ENCODE results near the gene ARHGAP19.

Gene ARHGAP19

GRCh38 chr10:97229322-97230015, 63.0 kb downstream of the ARHGAP19 start:
- H2BK5ac ChIP-seq (ENCODE audit: low read length) = no peak overlapping the region
- H4K91ac ChIP-seq (ENCODE audit: low read depth, low read length, poor library complexity) = no peak overlapping the region
- no peaks in the 10 kb centered on the region for H3K79me1 ChIP-seq (ENCODE audit: low read depth, low read length)
- H4K8ac ChIP-seq (ENCODE audit: low read depth, low read length) = no peak overlapping the region
- no peak overlapping the region for H2AFZ ChIP-seq (ENCODE audit: low read length)
- H3K36me3 ChIP-seq (replicated peaks in 1 of 2; ENCODE audit: control insufficient read depth in 2 of 2, insufficient read depth in 2 of 2, low read length in 2 of 2) = peaks cover 11 to 74% of the 10 kb centered on the region in 2 donors
- H2BK120ac ChIP-seq (ENCODE audit: low read depth, low read length) = no peak overlapping the region
- no peak overlapping the region for H2AK5ac ChIP-seq (ENCODE audit: low read depth, low read length)
- no peak overlapping the region for H2BK15ac ChIP-seq (ENCODE audit: low read length)
- H3K23ac ChIP-seq (ENCODE audit: low read depth, low read length, poor library complexity) = no peak overlapping the region
- no CpG with 5 or more reads among the region's 1 CpG for WGBS, 2 donors (ENCODE audit: extremely low coverage in 2 of 2, insufficient read length in 2 of 2, insufficient replicate concordance in 1 of 2)
- H3K18ac ChIP-seq (ENCODE audit: low read length) = no peak overlapping the region
- no peak overlapping the region for H2BK12ac ChIP-seq (ENCODE audit: low read length)
- no peak overlapping the region for H3K9ac ChIP-seq (ENCODE audit: low read depth, low read length, poor library complexity)
- no peak overlapping the region for H3K27ac ChIP-seq (replicated peaks; ENCODE audit: low read length)
- H3K4me3 ChIP-seq (ENCODE audit: low read length in 2 of 2) = no peak overlapping the region
- H3K4me1 ChIP-seq (ENCODE audit: control insufficient read depth in 2 of 2, insufficient read depth in 1 of 2, low read depth in 1 of 2, low read length in 2 of 2) = no peaks in the 10 kb centered on the region
- H3K14ac ChIP-seq (ENCODE audit: low read length) = no peak overlapping the region
- no peaks in the 10 kb centered on the region for H3K27me3 ChIP-seq (ENCODE audit: control insufficient read depth in 3 of 3, insufficient read depth in 3 of 3, low read depth in 1 of 3, low read length in 3 of 3)
- no peaks in the 10 kb centered on the region for H3K9me3 ChIP-seq (replicated peaks in 1 of 2; ENCODE audit: control insufficient read depth in 2 of 2, insufficient read depth in 1 of 2, low read depth in 1 of 2, low read length in 2 of 2)
- H3K4me2 ChIP-seq (ENCODE audit: insufficient read depth, low read length, poor library complexity, severe bottlenecking) = no peak overlapping the region
- DNase-seq (ENCODE audit: low spot score) = no peak
- H3K4ac ChIP-seq (ENCODE audit: low read length) = no peak overlapping the region

- Histone ChIP-seq H3K18ac (ENCODE audit: low read length) (no peak overlapping the region), H3K27ac (replicated peaks; ENCODE audit: low read length) (no peak overlapping the region), H2BK12ac (ENCODE audit: low read length) (no peak overlapping the region), H4K8ac (ENCODE audit: low read depth, low read length) (no peak overlapping the region), H3K9me3 (replicated peaks in 1 of 2; ENCODE audit: control insufficient read depth in 2 of 2, insufficient read depth in 1 of 2, low read depth in 1 of 2, low read length in 2 of 2) (no peaks in the 10 kb centered on the region), H3K79me1 (ENCODE audit: low read depth, low read length) (no peaks in the 10 kb centered on the region), H3K4me2 (ENCODE audit: insufficient read depth, low read length, poor library complexity, severe bottlenecking) (no peak overlapping the region), H3K4me1 (ENCODE audit: control insufficient read depth in 2 of 2, insufficient read depth in 1 of 2, low read depth in 1 of 2, low read length in 2 of 2) (no peaks in the 10 kb centered on the region), H2AK5ac (ENCODE audit: low read depth, low read length) (no peak overlapping the region), H3K27me3 (ENCODE audit: control insufficient read depth in 3 of 3, insufficient read depth in 3 of 3, low read depth in 1 of 3, low read length in 3 of 3) (no peaks in the 10 kb centered on the region), H3K4me3 (ENCODE audit: low read length in 2 of 2) (no peak overlapping the region), H2AFZ (ENCODE audit: low read length) (no peak overlapping the region), H2BK15ac (ENCODE audit: low read length) (no peak overlapping the region), H3K36me3 (replicated peaks in 1 of 2; ENCODE audit: control insufficient read depth in 2 of 2, insufficient read depth in 2 of 2, low read length in 2 of 2) (peaks cover 14 to 77% of the 10 kb centered on the region in 2 donors), H3K23ac (ENCODE audit: low read depth, low read length, poor library complexity) (no peak overlapping the region), H2BK5ac (ENCODE audit: low read length) (no peak overlapping the region), H4K91ac (ENCODE audit: low read depth, low read length, poor library complexity) (no peak overlapping the region), H3K9ac (ENCODE audit: low read depth, low read length, poor library complexity) (no peak overlapping the region), H3K4ac (ENCODE audit: low read length) (no peak overlapping the region), H2BK120ac (ENCODE audit: low read depth, low read length) (no peak overlapping the region), H3K14ac (ENCODE audit: low read length) (no peak overlapping the region)
- DNase-seq (ENCODE audit: low spot score) = no peak
- no CpG with 5 or more reads among the region's 1 CpG for WGBS, 2 donors (ENCODE audit: extremely low coverage in 2 of 2, insufficient read length in 2 of 2, insufficient replicate concordance in 1 of 2)
These were observed 63.7 kb downstream of the ARHGAP19 start for GRCh38 chr10:97228775-97229157.

GRCh38 chr10:97228130-97228774, 64.2 kb downstream of the ARHGAP19 start:
- Histone ChIP-seq H2AFZ (ENCODE audit: low read length) (no peak overlapping the region), H2BK15ac (ENCODE audit: low read length) (no peak overlapping the region), H4K91ac (ENCODE audit: low read depth, low read length, poor library complexity) (no peak overlapping the region), H4K8ac (ENCODE audit: low read depth, low read length) (no peak overlapping the region), H3K9ac (ENCODE audit: low read depth, low read length, poor library complexity) (no peak overlapping the region), H3K36me3 (replicated peaks in 1 of 2; ENCODE audit: control insufficient read depth in 2 of 2, insufficient read depth in 2 of 2, low read length in 2 of 2) (peaks cover 14 to 77% of the 10 kb centered on the region in 2 donors), H3K4me3 (ENCODE audit: low read length in 2 of 2) (no peak overlapping the region), H2BK12ac (ENCODE audit: low read length) (no peak overlapping the region), H3K18ac (ENCODE audit: low read length) (no peak overlapping the region), H2BK120ac (ENCODE audit: low read depth, low read length) (no peak overlapping the region), H3K9me3 (replicated peaks in 1 of 2; ENCODE audit: control insufficient read depth in 2 of 2, insufficient read depth in 1 of 2, low read depth in 1 of 2, low read length in 2 of 2) (no peaks in the 10 kb centered on the region), H2BK5ac (ENCODE audit: low read length) (no peak overlapping the region), H3K27me3 (ENCODE audit: control insufficient read depth in 3 of 3, insufficient read depth in 3 of 3, low read depth in 1 of 3, low read length in 3 of 3) (no peaks in the 10 kb centered on the region), H3K23ac (ENCODE audit: low read depth, low read length, poor library complexity) (no peak overlapping the region), H3K4me1 (ENCODE audit: control insufficient read depth in 2 of 2, insufficient read depth in 1 of 2, low read depth in 1 of 2, low read length in 2 of 2) (no peaks in the 10 kb centered on the region), H3K79me1 (ENCODE audit: low read depth, low read length) (no peaks in the 10 kb centered on the region), H2AK5ac (ENCODE audit: low read depth, low read length) (no peak overlapping the region), H3K27ac (replicated peaks; ENCODE audit: low read length) (no peak overlapping the region), H3K4ac (ENCODE audit: low read length) (no peak overlapping the region), H3K4me2 (ENCODE audit: insufficient read depth, low read length, poor library complexity, severe bottlenecking) (no peak overlapping the region), H3K14ac (ENCODE audit: low read length) (no peak overlapping the region)
- no peak for DNase-seq (ENCODE audit: low spot score)
- no CpG with 5 or more reads among the region's 3 CpGs for WGBS, 2 donors (ENCODE audit: extremely low coverage in 2 of 2, insufficient read length in 2 of 2, insufficient replicate concordance in 1 of 2)

- Histone ChIP-seq H3K27ac (replicated peaks; ENCODE audit: low read length) (no peak overlapping the region), H4K8ac (ENCODE audit: low read depth, low read length) (no peak overlapping the region), H2AFZ (ENCODE audit: low read length) (no peak overlapping the region), H3K14ac (ENCODE audit: low read length) (no peak overlapping the region), H3K79me1 (ENCODE audit: low read depth, low read length) (no peaks in the 10 kb centered on the region), H3K4me1 (ENCODE audit: control insufficient read depth in 2 of 2, insufficient read depth in 1 of 2, low read depth in 1 of 2, low read length in 2 of 2) (peaks cover 7 to 10% of the 10 kb centered on the region in 2 donors), H3K18ac (ENCODE audit: low read length) (no peak overlapping the region), H2BK12ac (ENCODE audit: low read length) (no peak overlapping the region), H2AK5ac (ENCODE audit: low read depth, low read length) (no peak overlapping the region), H3K4me3 (ENCODE audit: low read length in 2 of 2) (no peak overlapping the region), H3K9me3 (replicated peaks in 1 of 2; ENCODE audit: control insufficient read depth in 2 of 2, insufficient read depth in 1 of 2, low read depth in 1 of 2, low read length in 2 of 2) (no peaks in the 10 kb centered on the region), H3K4ac (ENCODE audit: low read length) (no peak overlapping the region), H2BK15ac (ENCODE audit: low read length) (no peak overlapping the region), H3K36me3 (replicated peaks in 1 of 2; ENCODE audit: control insufficient read depth in 2 of 2, insufficient read depth in 2 of 2, low read length in 2 of 2) (peaks cover 14 to 63% of the 10 kb centered on the region in 2 donors), H2BK5ac (ENCODE audit: low read length) (no peak overlapping the region), H4K91ac (ENCODE audit: low read depth, low read length, poor library complexity) (no peak overlapping the region), H3K23ac (ENCODE audit: low read depth, low read length, poor library complexity) (no peak overlapping the region), H3K27me3 (ENCODE audit: control insufficient read depth in 3 of 3, insufficient read depth in 3 of 3, low read depth in 1 of 3, low read length in 3 of 3) (no peaks in the 10 kb centered on the region), H3K4me2 (ENCODE audit: insufficient read depth, low read length, poor library complexity, severe bottlenecking) (no peak overlapping the region), H3K9ac (ENCODE audit: low read depth, low read length, poor library complexity) (no peak overlapping the region), H2BK120ac (ENCODE audit: low read depth, low read length) (no peak overlapping the region)
- DNase-seq (ENCODE audit: low spot score) = no peak
- WGBS, 2 donors (ENCODE audit: extremely low coverage in 2 of 2, insufficient read length in 2 of 2, insufficient replicate concordance in 1 of 2) = no CpG with 5 or more reads among the region's 4 CpGs
These were observed 66.0 kb downstream of the ARHGAP19 start for GRCh38 chr10:97226398-97226797.

Data from neuronal stem cell (in vitro differentiated cells).